ENCODE results near the gene TENM4. TPM values are rescaled to one million over a fixed set of nuclear protein-coding genes. Genes with fewer than 3 reads are reported as not detected.
A peak's percentile ranks its signal among the peaks of the same experiment; 100 is the strongest.

Gene TENM4
- total and polyA plus RNA-seq, 4 donors: 0.02 to 0.33 (median 0.14) TPM

DNA sequence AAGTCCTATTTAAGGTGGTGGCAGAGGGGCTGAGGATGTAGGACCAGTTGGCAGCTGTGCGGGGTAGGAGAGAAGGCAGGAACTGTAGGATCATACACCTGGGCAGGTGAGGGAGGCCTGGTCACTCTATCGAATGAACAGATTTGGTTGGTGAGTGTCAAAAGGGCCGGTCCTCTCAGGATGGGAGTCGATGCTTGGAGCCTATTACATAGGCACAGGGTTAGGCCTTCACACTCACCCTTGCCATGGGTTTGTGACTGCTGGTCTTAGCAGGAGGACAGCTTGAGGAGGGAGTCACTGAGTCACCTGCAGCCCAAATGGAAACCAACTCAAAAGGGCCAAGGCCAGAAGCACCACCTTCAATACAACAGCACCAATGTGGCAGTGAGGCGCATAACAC lies 786.0 kb downstream of the TENM4 start:
- WGBS: 94% methylated on average over 5 of the region's 5 CpGs
- Histone ChIP-seq H3K36me3 (ENCODE audit: control insufficient read depth in 4 of 4, insufficient read depth in 3 of 4, low read depth in 1 of 4, low read length in 3 of 4) (no peaks in the 10 kb centered on the region), H3K9me3 (ENCODE audit: control insufficient read depth in 4 of 4, low read length in 3 of 4) (no peaks in the 10 kb centered on the region), H3K27me3 (ENCODE audit: control insufficient read depth in 4 of 4, insufficient read depth in 4 of 4, low read length in 3 of 4) (no peaks in the 10 kb centered on the region), H3K27ac (ENCODE audit: low read depth in 1 of 2, low read length in 2 of 2) (no peak overlapping the region), H3K4me1 (ENCODE audit: control insufficient read depth in 4 of 4, insufficient read depth in 4 of 4, low read length in 3 of 4) (peaks cover 0 to 5% (median 1%) of the 10 kb centered on the region in 4 donors), H3K4me3 (ENCODE audit: low read depth in 1 of 3, low read length in 3 of 3) (no peak overlapping the region), H3K9ac (ENCODE audit: low read depth in 1 of 2, low read length in 2 of 2) (no peak overlapping the region)
- no peak for TF ChIP-seq GABPA (IDR thresholded peaks at IDR 0.05 in 1 of 2, conservative IDR thresholded peaks at IDR 0.05 in 1 of 2)
- no peak for DNase-seq (ENCODE audit: low spot score)

DNA sequence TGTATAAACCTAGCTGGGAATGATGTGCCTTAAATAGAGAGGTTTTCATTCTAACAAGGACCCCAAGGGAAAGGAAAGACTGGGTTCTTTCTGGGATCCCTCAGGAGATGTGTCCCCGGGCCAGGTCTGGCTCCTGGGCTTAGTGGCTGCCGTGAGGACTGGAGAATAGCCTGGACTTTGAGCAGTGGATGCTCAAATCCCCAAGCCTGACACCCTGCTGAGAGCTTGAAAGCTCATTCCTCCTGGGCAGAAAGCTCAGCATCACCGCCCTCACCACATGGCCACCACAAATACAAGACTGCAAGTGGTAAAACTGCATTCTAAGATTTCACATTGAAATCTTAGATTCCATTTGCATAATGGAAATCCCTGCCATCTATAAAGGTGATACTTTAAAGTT lies 786.8 kb downstream of the TENM4 start:
- H3K4me1 ChIP-seq (ENCODE audit: control insufficient read depth in 4 of 4, insufficient read depth in 4 of 4, low read length in 3 of 4): no peaks in the 10 kb centered on the region
- H3K36me3 ChIP-seq (ENCODE audit: control insufficient read depth in 4 of 4, insufficient read depth in 3 of 4, low read depth in 1 of 4, low read length in 3 of 4): no peaks in the 10 kb centered on the region
- no peaks in the 10 kb centered on the region for H3K9me3 ChIP-seq (ENCODE audit: control insufficient read depth in 4 of 4, low read length in 3 of 4)
- TF ChIP-seq, protein P1, sequence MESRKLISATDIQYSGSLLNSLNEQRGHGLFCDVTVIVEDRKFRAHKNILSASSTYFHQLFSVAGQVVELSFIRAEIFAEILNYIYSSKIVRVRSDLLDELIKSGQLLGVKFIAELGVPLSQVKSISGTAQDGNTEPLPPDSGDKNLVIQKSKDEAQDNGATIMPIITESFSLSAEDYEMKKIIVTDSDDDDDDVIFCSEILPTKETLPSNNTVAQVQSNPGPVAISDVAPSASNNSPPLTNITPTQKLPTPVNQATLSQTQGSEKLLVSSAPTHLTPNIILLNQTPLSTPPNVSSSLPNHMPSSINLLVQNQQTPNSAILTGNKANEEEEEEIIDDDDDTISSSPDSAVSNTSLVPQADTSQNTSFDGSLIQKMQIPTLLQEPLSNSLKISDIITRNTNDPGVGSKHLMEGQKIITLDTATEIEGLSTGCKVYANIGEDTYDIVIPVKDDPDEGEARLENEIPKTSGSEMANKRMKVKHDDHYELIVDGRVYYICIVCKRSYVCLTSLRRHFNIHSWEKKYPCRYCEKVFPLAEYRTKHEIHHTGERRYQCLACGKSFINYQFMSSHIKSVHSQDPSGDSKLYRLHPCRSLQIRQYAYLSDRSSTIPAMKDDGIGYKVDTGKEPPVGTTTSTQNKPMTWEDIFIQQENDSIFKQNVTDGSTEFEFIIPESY (IDR thresholded peaks at IDR 0.05): no peak
- TF ChIP-seq FOXA2 (IDR thresholded peaks at IDR 0.05) (no peak), SP1 (IDR thresholded peaks at IDR 0.05) (no peak), HNF4G (IDR thresholded peaks at IDR 0.05) (no peak), RXRA (IDR thresholded peaks at IDR 0.05) (no peak), EGR1 (IDR thresholded peaks at IDR 0.05; ENCODE audit: low read depth in 2 of 2) (no peak)
- TF ChIP-seq, protein P2, sequence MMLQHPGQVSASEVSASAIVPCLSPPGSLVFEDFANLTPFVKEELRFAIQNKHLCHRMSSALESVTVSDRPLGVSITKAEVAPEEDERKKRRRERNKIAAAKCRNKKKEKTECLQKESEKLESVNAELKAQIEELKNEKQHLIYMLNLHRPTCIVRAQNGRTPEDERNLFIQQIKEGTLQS (IDR thresholded peaks at IDR 0.05): no peak
- 59% methylated on average over 3 of the region's 3 CpGs for WGBS
- H3K4me3 ChIP-seq (ENCODE audit: low read depth in 1 of 3, low read length in 3 of 3): no peak overlapping the region
- H3K27me3 ChIP-seq (ENCODE audit: control insufficient read depth in 4 of 4, insufficient read depth in 4 of 4, low read length in 3 of 4): no peaks in the 10 kb centered on the region
- no peak overlapping the region for H3K27ac ChIP-seq (ENCODE audit: low read depth in 1 of 2, low read length in 2 of 2)
- DNase-seq (ENCODE audit: low spot score): no peak
- H3K9ac ChIP-seq (ENCODE audit: low read depth in 1 of 2, low read length in 2 of 2): no peak overlapping the region

DNA sequence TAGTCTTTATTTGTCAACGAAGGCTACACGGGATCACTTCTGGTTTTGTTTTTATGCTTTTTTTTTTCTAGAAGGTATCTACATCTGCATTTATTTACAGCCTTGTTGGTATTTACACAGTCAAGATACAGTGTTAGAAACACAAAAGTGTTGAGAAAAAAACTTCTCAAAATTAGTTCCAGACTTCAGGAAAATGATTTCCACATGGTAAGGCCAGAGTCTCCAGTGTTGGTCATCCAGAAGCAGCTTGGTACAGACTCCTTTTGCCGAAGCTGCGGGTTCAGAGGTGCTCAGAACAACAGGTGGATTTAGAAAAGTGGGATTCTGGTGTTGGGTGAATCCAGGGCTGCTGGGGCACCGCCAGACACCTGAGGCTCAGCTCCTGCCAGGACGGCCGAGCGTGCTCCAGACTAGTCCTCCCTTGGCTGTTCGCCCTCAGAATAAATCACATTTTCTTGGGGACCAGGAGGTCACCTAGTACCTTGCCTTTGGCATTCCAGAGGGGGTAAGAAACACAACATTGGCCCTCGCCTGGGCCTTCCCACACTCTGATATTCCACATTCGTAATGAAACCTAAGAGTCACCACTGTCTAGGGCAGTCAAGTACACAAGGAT lies 787.4 kb downstream of the TENM4 start:
- TF ChIP-seq NR2F2 (IDR thresholded peaks at IDR 0.05): no peak
- TF ChIP-seq SP1 (IDR thresholded peaks at IDR 0.05): no peak
- TF ChIP-seq, protein P3, sequence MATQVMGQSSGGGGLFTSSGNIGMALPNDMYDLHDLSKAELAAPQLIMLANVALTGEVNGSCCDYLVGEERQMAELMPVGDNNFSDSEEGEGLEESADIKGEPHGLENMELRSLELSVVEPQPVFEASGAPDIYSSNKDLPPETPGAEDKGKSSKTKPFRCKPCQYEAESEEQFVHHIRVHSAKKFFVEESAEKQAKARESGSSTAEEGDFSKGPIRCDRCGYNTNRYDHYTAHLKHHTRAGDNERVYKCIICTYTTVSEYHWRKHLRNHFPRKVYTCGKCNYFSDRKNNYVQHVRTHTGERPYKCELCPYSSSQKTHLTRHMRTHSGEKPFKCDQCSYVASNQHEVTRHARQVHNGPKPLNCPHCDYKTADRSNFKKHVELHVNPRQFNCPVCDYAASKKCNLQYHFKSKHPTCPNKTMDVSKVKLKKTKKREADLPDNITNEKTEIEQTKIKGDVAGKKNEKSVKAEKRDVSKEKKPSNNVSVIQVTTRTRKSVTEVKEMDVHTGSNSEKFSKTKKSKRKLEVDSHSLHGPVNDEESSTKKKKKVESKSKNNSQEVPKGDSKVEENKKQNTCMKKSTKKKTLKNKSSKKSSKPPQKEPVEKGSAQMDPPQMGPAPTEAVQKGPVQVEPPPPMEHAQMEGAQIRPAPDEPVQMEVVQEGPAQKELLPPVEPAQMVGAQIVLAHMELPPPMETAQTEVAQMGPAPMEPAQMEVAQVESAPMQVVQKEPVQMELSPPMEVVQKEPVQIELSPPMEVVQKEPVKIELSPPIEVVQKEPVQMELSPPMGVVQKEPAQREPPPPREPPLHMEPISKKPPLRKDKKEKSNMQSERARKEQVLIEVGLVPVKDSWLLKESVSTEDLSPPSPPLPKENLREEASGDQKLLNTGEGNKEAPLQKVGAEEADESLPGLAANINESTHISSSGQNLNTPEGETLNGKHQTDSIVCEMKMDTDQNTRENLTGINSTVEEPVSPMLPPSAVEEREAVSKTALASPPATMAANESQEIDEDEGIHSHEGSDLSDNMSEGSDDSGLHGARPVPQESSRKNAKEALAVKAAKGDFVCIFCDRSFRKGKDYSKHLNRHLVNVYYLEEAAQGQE (IDR thresholded peaks at IDR 0.05): no peak
- no peak for TF ChIP-seq HNF4G (IDR thresholded peaks at IDR 0.05)
- TF ChIP-seq, protein P2 (IDR thresholded peaks at IDR 0.05): no peak
- Histone ChIP-seq H3K4me3 (ENCODE audit: low read depth in 1 of 3, low read length in 3 of 3) (no peak overlapping the region), H3K9me3 (ENCODE audit: control insufficient read depth in 4 of 4, low read length in 3 of 4) (no peaks in the 10 kb centered on the region), H3K27me3 (ENCODE audit: control insufficient read depth in 4 of 4, insufficient read depth in 4 of 4, low read length in 3 of 4) (no peaks in the 10 kb centered on the region), H3K4me1 (ENCODE audit: control insufficient read depth in 4 of 4, insufficient read depth in 4 of 4, low read length in 3 of 4) (no peaks in the 10 kb centered on the region), H3K9ac (ENCODE audit: low read depth in 1 of 2, low read length in 2 of 2) (no peak overlapping the region), H3K36me3 (ENCODE audit: control insufficient read depth in 4 of 4, insufficient read depth in 3 of 4, low read depth in 1 of 4, low read length in 3 of 4) (no peaks in the 10 kb centered on the region), H3K27ac (ENCODE audit: low read depth in 1 of 2, low read length in 2 of 2) (no peak overlapping the region)
- peak; percentile 12 for DNase-seq (ENCODE audit: low spot score)
- WGBS: 87% methylated on average over 11 of the region's 11 CpGs
